DMS79 (cell line): ENCODE results near the gene PAFAH1B2.
A peak's percentile ranks its signal among the peaks of the same experiment; 100 is the strongest.
"Not testable (repeated sequence)": the region's sequence is repeated elsewhere in the genome, so short reads cannot be mapped to it uniquely, and the experiment has no call there.

ENCODE experiments used
- DNase-seq: peaks from one replicate; lab custom pipeline; 2025; lab: John Stamatoyannopoulos, UW

The PAFAH1B2 gene

GRCh38 chr11:117127171-117127901 is 16.8 kb upstream of the PAFAH1B2 start:
- DNase-seq = peak; percentile 76

GRCh38 chr11:117128289-117128688 is 15.8 kb upstream of the PAFAH1B2 start:
- no peak for DNase-seq

GRCh38 chr11:117130396-117130795 is 13.7 kb upstream of the PAFAH1B2 start:
- DNase-seq = not testable (repeated sequence)

GRCh38 chr11:117130879-117131278 is 13.2 kb upstream of the PAFAH1B2 start:
- no peak for DNase-seq

- no peak for DNase-seq
These were observed 9.7 kb upstream of the PAFAH1B2 start for GRCh38 chr11:117134431-117134830.

- DNase-seq = not testable (repeated sequence)
These were observed 9.1 kb upstream of the PAFAH1B2 start for GRCh38 chr11:117134979-117135378.

- DNase-seq = not testable (repeated sequence)
These were observed 6.6 kb upstream of the PAFAH1B2 start for GRCh38 chr11:117137223-117138086.

- peak; percentile 52 for DNase-seq
These were observed 697 bp upstream of the PAFAH1B2 start for GRCh38 chr11:117143390-117143789.

- no peak for DNase-seq
These were observed 648 bp downstream of the PAFAH1B2 start for GRCh38 chr11:117144477-117145392.

GRCh38 chr11:117145393-117145761 is 1.3 kb downstream of the PAFAH1B2 start:
- no peak for DNase-seq

GRCh38 chr11:117146521-117146920 is 2.4 kb downstream of the PAFAH1B2 start:
- no peak for DNase-seq

- DNase-seq = no peak
These were observed 8.0 kb downstream of the PAFAH1B2 start for GRCh38 chr11:117152066-117152465.

GRCh38 chr11:117154468-117154867 is 10.4 kb downstream of the PAFAH1B2 start:
- no peak for DNase-seq

- DNase-seq = no peak
These were observed 13.4 kb downstream of the PAFAH1B2 start for GRCh38 chr11:117157507-117157906.

GRCh38 chr11:117159892-117160291 is 15.8 kb downstream of the PAFAH1B2 start:
- DNase-seq = no peak

GRCh38 chr11:117160826-117161225 is 16.7 kb downstream of the PAFAH1B2 start:
- no peak for DNase-seq

- no peak for DNase-seq
These were observed 22.4 kb downstream of the PAFAH1B2 start for GRCh38 chr11:117166491-117166890.

GRCh38 chr11:117169736-117170135 is 25.6 kb downstream of the PAFAH1B2 start:
- DNase-seq = no peak

- DNase-seq = no peak
These were observed 26.1 kb downstream of the PAFAH1B2 start for GRCh38 chr11:117170210-117170609.

- DNase-seq = no peak
These were observed 26.9 kb downstream of the PAFAH1B2 start for GRCh38 chr11:117171007-117171403.

- no peak for DNase-seq
These were observed 27.4 kb downstream of the PAFAH1B2 start for GRCh38 chr11:117171404-117172061.
